HFFc6 (cell line): Measurements from ENCODE around the gene ITPRIP. TPM values are rescaled to one million over a fixed set of nuclear protein-coding genes. Genes with fewer than 3 reads are reported as not detected.

Source experiments
- DNase-seq: peaks from one replicate; pipeline ENCODE4 v3.0.0-alpha.2; 2018
- H3K27ac Mint-ChIP-seq: 2 replicates; pipeline ENCODE4 v1.8.0; 2020; ENCODE audit warnings: mild to moderate bottlenecking, mixed read lengths
- H3K27me3 Mint-ChIP-seq: 2 replicates; pipeline ENCODE4 v1.8.0; 2021; ENCODE audit warnings: mild to moderate bottlenecking, moderate library complexity, mixed read lengths; ENCODE audit not compliant: insufficient read depth
- H3K36me3 Mint-ChIP-seq: 2 replicates; pipeline ENCODE4 v1.8.0; 2021; ENCODE audit warnings: low read depth, mixed read lengths
- H3K4me1 Mint-ChIP-seq: 2 replicates; pipeline ENCODE4 v1.8.0; 2020; ENCODE audit warnings: low read depth, mixed read lengths
- H3K4me3 Mint-ChIP-seq: 2 replicates; pipeline ENCODE4 v1.8.0; 2020; ENCODE audit warnings: mild to moderate bottlenecking, moderate library complexity, mixed read lengths
- H3K9me3 Mint-ChIP-seq: 2 replicates; pipeline ENCODE4 v1.8.0; 2020; ENCODE audit warnings: mild to moderate bottlenecking, mixed read lengths
- total RNA-seq, 6 experiments: library from RNA; stranded (reverse); fragmentation: NEBNext Ultra II Directional; extraction: Animal tissue kit (Norgen Biotek cat#: 25700); gene quantifications; 2 replicates in 1 of 6; 3 replicates in 5 of 6; pipeline ENCODE4 v1.2.3, GENCODE V29; 2021
- TF ChIP-seq, protein P1 (sequence below): fragments of 200-600 bp; sonication (generic); IDR thresholded peaks from 2 replicates; pipeline ENCODE4 v1.5.0; 2021; ENCODE audit warnings: antibody characterized with exemption, mild to moderate bottlenecking

ITPRIP gene
- total RNA-seq, 6 experiments from 2014 or later, result 23.9 to 34.7 (median 29.7) TPM

DNA sequence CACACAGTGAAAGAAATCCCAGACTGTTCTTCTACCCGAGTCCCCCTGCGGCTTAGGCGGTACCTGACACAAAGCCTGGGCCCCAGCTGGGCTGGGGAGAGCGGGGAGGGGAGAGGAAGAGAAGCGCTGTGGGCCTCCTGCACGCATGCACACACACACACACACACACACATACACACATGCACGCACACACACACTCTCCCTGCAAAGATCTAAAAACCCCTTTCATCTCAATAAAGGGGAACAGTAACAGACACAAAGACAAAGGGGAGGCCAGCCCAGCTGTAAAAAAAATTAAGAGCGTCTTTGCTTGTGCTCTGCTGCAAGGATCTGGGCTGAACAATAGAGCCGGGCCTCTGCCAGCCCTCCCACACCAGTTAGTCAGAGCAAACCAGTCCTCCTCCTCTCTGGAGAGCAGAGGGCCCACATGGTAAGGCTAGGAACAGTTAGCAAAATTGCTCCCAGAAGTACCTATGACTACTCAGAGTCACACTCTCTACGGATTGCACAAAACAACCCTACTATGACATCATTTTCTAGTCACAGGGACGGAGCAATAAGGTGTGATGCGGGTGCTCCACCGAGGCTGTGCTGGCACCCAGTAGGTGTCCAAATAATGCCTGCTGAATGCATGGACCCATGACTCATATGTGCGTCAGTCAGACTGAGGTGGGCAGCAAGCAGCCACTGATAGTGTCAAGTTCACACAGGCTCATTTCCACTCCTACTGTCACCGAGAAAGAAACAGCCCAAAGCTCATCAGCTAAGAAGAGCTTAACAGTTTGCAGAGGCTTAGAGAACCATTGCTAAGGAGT is 9.2 kb downstream of the ITPRIP start:
- TF ChIP-seq, protein P1, sequence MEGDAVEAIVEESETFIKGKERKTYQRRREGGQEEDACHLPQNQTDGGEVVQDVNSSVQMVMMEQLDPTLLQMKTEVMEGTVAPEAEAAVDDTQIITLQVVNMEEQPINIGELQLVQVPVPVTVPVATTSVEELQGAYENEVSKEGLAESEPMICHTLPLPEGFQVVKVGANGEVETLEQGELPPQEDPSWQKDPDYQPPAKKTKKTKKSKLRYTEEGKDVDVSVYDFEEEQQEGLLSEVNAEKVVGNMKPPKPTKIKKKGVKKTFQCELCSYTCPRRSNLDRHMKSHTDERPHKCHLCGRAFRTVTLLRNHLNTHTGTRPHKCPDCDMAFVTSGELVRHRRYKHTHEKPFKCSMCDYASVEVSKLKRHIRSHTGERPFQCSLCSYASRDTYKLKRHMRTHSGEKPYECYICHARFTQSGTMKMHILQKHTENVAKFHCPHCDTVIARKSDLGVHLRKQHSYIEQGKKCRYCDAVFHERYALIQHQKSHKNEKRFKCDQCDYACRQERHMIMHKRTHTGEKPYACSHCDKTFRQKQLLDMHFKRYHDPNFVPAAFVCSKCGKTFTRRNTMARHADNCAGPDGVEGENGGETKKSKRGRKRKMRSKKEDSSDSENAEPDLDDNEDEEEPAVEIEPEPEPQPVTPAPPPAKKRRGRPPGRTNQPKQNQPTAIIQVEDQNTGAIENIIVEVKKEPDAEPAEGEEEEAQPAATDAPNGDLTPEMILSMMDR, result no peak
- DNase-seq, result peak; percentile 94
- Mint-ChIP-seq H3K9me3 (no peaks in the 10 kb centered on the region; the same call in 1 of the 2 replicates), H3K4me3 (peak overlapping the region; percentile 86), H3K36me3 (peaks cover 28% of the 10 kb centered on the region), H3K4me1 (peaks cover 94% of the 10 kb centered on the region), H3K27me3 (peaks cover 36% of the 10 kb centered on the region), H3K27ac (peak overlapping the region; percentile 98)

DNA sequence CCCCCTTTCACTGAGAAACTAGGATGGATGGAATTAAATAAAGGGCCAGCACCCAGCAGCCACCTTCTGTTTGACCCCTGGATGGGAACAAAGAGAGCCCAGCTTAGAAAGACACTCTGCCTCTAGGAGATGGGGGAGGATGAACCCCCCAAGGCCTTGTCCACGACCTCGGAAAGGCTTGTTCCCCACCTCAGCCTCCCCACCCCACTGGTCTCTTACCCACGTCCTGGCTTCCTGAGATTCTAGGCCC is 9.7 kb downstream of the ITPRIP start:
- H3K36me3 Mint-ChIP-seq, result peaks cover 25% of the 10 kb centered on the region
- H3K4me1 Mint-ChIP-seq, result peaks cover 94% of the 10 kb centered on the region
- H3K4me3 Mint-ChIP-seq, result peak overlapping the region; percentile 86
- TF ChIP-seq, protein P1, result no peak
- peak overlapping the region; percentile 98 for H3K27ac Mint-ChIP-seq
- peaks cover 39% of the 10 kb centered on the region for H3K27me3 Mint-ChIP-seq
- no peak for DNase-seq
- no peaks in the 10 kb centered on the region; the same call in 1 of the 2 replicates for H3K9me3 Mint-ChIP-seq

DNA sequence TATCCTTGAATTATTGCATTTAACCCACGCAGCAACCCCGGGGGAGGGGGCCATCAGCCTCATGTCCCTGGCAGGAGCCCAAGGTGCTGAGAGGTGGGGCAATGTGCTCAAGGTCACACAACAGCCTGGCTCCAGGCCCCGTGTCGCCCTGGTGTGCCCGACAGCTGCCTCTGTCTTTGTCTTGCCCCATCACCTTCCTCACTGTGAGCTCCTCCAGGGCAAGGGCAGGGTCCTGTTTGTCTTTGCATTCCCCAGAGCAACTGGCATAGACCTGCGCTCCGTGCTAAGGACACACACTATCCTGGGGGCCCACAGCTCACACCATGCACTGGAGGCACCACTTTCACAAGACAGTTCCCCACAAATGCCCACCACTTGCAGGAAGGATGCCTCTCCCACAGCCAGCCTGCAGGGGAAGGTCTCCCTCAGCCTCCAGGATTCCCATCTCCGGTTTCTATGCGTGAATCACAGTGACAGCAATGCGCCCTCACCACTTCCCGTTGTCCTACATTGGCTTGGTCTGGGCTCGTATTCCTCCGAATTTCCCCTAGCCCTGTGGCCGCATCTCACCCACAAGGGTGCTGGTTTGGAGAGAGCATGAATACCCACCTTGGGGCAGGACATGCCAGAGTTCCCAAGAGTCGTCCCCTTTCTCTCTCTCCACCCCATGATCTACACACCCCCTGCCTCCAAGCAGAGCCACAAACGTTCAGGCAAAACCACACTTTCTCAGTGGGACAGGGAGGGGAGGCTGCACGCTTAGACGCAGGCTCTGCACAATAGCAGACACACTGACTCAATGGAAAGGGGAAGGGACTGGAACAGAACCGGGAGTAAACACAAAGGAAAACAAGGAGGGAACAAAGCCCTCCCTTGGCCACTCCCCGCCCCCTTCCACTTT is 10.3 kb downstream of the ITPRIP start:
- peaks cover 91% of the 10 kb centered on the region for H3K4me1 Mint-ChIP-seq
- H3K9me3 Mint-ChIP-seq, result no peaks in the 10 kb centered on the region; the same call in 1 of the 2 replicates
- H3K36me3 Mint-ChIP-seq, result peaks cover 20% of the 10 kb centered on the region
- H3K27me3 Mint-ChIP-seq, result peaks cover 41% of the 10 kb centered on the region
- H3K4me3 Mint-ChIP-seq, result peak overlapping the region; percentile 86
- TF ChIP-seq, protein P1, result peak; percentile 41
- DNase-seq, result peak; percentile 86
- peak overlapping the region; percentile 98 for H3K27ac Mint-ChIP-seq

DNA sequence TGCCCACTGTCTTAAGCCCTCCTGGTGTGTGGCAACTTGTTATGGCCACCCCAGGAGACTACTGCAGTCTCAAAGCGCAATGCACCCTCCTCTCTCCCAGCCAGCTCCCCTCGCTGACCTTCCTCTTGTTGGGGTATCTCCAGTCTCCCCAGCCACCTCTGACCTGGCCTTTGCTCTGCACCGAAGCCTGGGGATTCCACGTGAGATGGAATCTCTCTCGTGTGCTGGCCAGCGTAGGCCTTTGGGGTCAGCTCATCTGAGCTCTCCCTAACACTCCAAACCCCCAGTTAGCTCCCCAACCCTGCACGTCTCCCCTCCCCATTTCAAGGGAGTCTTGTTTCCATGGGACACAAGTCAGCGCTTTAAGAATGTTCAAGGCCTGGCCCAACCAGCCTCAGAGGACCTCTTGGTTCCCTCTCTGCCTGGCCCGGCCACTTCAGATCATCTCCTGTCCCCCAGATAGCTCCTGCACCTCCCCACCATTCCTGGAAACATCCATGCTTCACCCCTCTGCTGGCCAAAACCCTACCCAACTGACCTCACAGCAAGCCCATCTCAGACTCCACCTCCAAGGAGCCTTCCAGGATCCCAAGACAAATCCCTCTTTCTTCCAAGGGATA is 11.2 kb downstream of the ITPRIP start:
- no peak for DNase-seq
- H3K27ac Mint-ChIP-seq, result peak overlapping the region; percentile 98
- peak overlapping the region; percentile 86 for H3K4me3 Mint-ChIP-seq
- no peaks in the 10 kb centered on the region; the same call in 1 of the 2 replicates for H3K9me3 Mint-ChIP-seq
- TF ChIP-seq, protein P1, result no peak
- peaks cover 16% of the 10 kb centered on the region; the same call in 1 of the 2 replicates for H3K36me3 Mint-ChIP-seq
- H3K4me1 Mint-ChIP-seq, result peaks cover 91% of the 10 kb centered on the region
- peaks cover 47% of the 10 kb centered on the region for H3K27me3 Mint-ChIP-seq
